SK-N-SH (cell line): ENCODE data around the gene LRRC56. TPM values are rescaled to one million over a fixed set of nuclear protein-coding genes. Genes with fewer than 3 reads are reported as not detected.

Experiments
- CTCF ChIA-PET: fragments of 300-600, 350-600 bp; formaldehyde crosslinking; extraction: SDS; loops from one replicate; lab custom pipeline; 2021; lab: Yijun Ruan, JAX
- POLR2A ChIA-PET: fragments of 350-600 bp; sonication (Branson Sonifier 250); formaldehyde crosslinking; extraction: SDS; loops from one replicate; lab custom pipeline; 2020; ENCODE audit warnings: antibody characterized with exemption, inconsistent platforms; lab: Yijun Ruan, JAX
- DNase-seq: peaks from one replicate; pipeline ENCODE4 v3.0.0; 2012
- H2AFZ ChIP-seq: fragments of 200-600 bp; sonication (generic); 2 replicates; pipeline ENCODE4 v1.8.1; 2016; ENCODE audit warnings: antibody characterized with exemption, mild to moderate bottlenecking, low read depth
- H3F3A ChIP-seq: fragments of 200-600 bp; sonication (generic); replicated peaks from 2 replicates; pipeline ENCODE3; 2016; ENCODE audit warnings: antibody characterized with exemption, mild to moderate bottlenecking; ENCODE audit not compliant: insufficient read depth
- H3K27ac ChIP-seq, 2 experiments: fragments of 200-500 bp in 1 of 2; fragments of 200-600 bp in 1 of 2; sonication (Bioruptor generic) in 1 of 2; sonication (generic), shearing (Covaris generic) in 1 of 2; 2 replicates each; pipeline versions ENCODE4 v1.5.1 to v1.6.1; 2014 to 2016; ENCODE audit warnings: low read depth in 2 of 2, inconsistent platforms in 1 of 2, low read length in 1 of 2, mild to moderate bottlenecking in 1 of 2, mixed read lengths in 1 of 2
- H3K27me3 ChIP-seq: fragments of 200-600 bp; sonication (generic), shearing (Covaris generic); 2 replicates; pipeline ENCODE4 v1.6.1; 2016; ENCODE audit warnings: mixed run types; ENCODE audit not compliant: insufficient read depth
- H3K36me3 ChIP-seq, 2 experiments: fragments of 200-500 bp in 1 of 2; fragments of 200-600 bp in 1 of 2; sonication (Bioruptor generic) in 1 of 2; sonication (generic) in 1 of 2; replicated peaks in 1 of 2; 2 replicates each; pipeline versions ENCODE3 to v1.5.1; 2014 to 2016; ENCODE audit warnings: low read length in 1 of 2, mild to moderate bottlenecking in 1 of 2; ENCODE audit not compliant: insufficient read depth in 2 of 2, control insufficient read depth in 1 of 2
- H3K4me1 ChIP-seq, 2 experiments: fragments of 200-500 bp in 1 of 2; fragments of 200-600 bp in 1 of 2; sonication (Bioruptor generic) in 1 of 2; sonication (generic), shearing (Covaris generic) in 1 of 2; 2 replicates each; pipeline versions ENCODE4 v1.5.1 to v1.6.1; 2014 to 2016; ENCODE audit warnings: low read depth in 1 of 2, low read length in 1 of 2, mixed run types in 1 of 2; ENCODE audit not compliant: insufficient read depth in 2 of 2, control insufficient read depth in 1 of 2
- H3K4me2 ChIP-seq: fragments of 200-600 bp; sonication (generic), shearing (Covaris generic); 2 replicates; pipeline ENCODE4 v1.6.1; 2017; ENCODE audit warnings: mixed run types
- H3K4me3 ChIP-seq, 2 experiments: fragments of 200-500 bp in 1 of 2; fragments of 200-600 bp in 1 of 2; sonication (Bioruptor generic) in 1 of 2; sonication (generic), shearing (Covaris generic) in 1 of 2; 2 replicates each; pipeline versions ENCODE4 v1.5.1 to v1.8.1; 2014 to 2016; ENCODE audit warnings: low read depth in 2 of 2, inconsistent platforms in 1 of 2, low read length in 1 of 2, mild to moderate bottlenecking in 1 of 2, mixed read lengths in 1 of 2, moderate library complexity in 1 of 2
- H3K79me2 ChIP-seq: fragments of 200-600 bp; sonication (generic); 2 replicates; pipeline ENCODE4 v1.8.1; 2017; ENCODE audit warnings: mild to moderate bottlenecking; ENCODE audit not compliant: insufficient read depth
- H3K9ac ChIP-seq: fragments of 200-600 bp; sonication (generic); 2 replicates; pipeline ENCODE4 v1.6.1; 2017; ENCODE audit warnings: mixed run types
- H3K9me2 ChIP-seq: fragments of 200-600 bp; sonication (generic); 2 replicates; pipeline ENCODE4 v1.6.1; 2017; ENCODE audit warnings: mixed run types
- H3K9me3 ChIP-seq: fragments of 200-600 bp; sonication (generic); 2 replicates; pipeline ENCODE4 v1.6.1; 2017; ENCODE audit warnings: mixed run types, mild to moderate bottlenecking, moderate library complexity
- H4K20me1 ChIP-seq: fragments of 200-600 bp; sonication (generic); 2 replicates; pipeline ENCODE4 v1.6.1; 2017; ENCODE audit warnings: mild to moderate bottlenecking, mixed run types; ENCODE audit not compliant: insufficient read depth
- EZH2phosphoT487 ChIP-seq: fragments of 200-600 bp; sonication (generic); IDR thresholded peaks from 2 replicates; pipeline ENCODE4 v1.6.1; 2017; ENCODE audit warnings: low read depth, mixed run types, mild to moderate bottlenecking, antibody characterized with exemption, moderate library complexity, borderline replicate concordance
- FOXJ3 ChIP-seq: sonication (generic); formaldehyde crosslinking; IDR thresholded peaks from 2 replicates; pipeline ENCODE4 v1.5.1; 2020; ENCODE audit warnings: mild to moderate bottlenecking, missing genetic modification reagents
- GATA2 ChIP-seq: sonication (generic); formaldehyde crosslinking; IDR thresholded peaks from 2 replicates; pipeline ENCODE4 v1.5.0; 2020; ENCODE audit warnings: mild to moderate bottlenecking, missing genetic modification reagents
- JUND ChIP-seq: IDR thresholded peaks from 2 replicates; pipeline ENCODE4 v1.4.0; 2012
- MEF2A ChIP-seq: IDR thresholded peaks from 2 replicates; pipeline ENCODE4 v1.4.0; 2012; ENCODE audit warnings: low read depth, borderline replicate concordance
- RCOR1 ChIP-seq: fragments of 150-350 bp; IDR thresholded peaks from 2 replicates; pipeline ENCODE4 v1.6.1; 2017; ENCODE audit warnings: antibody characterized with exemption, low read length
- RFX5 ChIP-seq: IDR thresholded peaks from 2 replicates; pipeline ENCODE4 v1.6.1; 2012; ENCODE audit warnings: mild to moderate bottlenecking, improper control_type of control experiment, low read length
- TCF12 ChIP-seq: IDR thresholded peaks from 2 replicates; pipeline ENCODE4 v1.4.0; 2012
- YY1 ChIP-seq: IDR thresholded peaks from 2 replicates; pipeline ENCODE4 v1.4.0; 2012; ENCODE audit warnings: low read depth, mild to moderate bottlenecking
- ZBTB33 ChIP-seq: IDR thresholded peaks from 2 replicates; pipeline ENCODE4 v1.4.0; 2012; ENCODE audit warnings: low read depth, borderline replicate concordance
- WGBS: methylation state at CpG from one replicate; pipeline ENCODE4 v1.1.6; 2017; ENCODE audit warnings: low lambda C conversion rate; 5-methylcytosine and 5-hydroxymethylcytosine counted together
- polyA plus RNA-seq, 3 experiments: library from polyadenylated mRNA; depleted of rRNA; stranded (reverse); fragments of >200 nt; gene quantifications; 2 replicates each; pipeline ENCODE4 v1.2.3, GENCODE V29; 2012
- TF ChIP-seq, protein P1 (sequence below): fragments of 200-600 bp; sonication (generic); IDR thresholded peaks from 2 replicates; pipeline ENCODE4 v1.6.1; 2017; ENCODE audit warnings: antibody characterized with exemption, mild to moderate bottlenecking, moderate library complexity
- TF ChIP-seq, protein P2 (sequence below): fragments of 150-350 bp; IDR thresholded peaks from 2 replicates; pipeline ENCODE4 v1.6.1; 2016; ENCODE audit warnings: mild to moderate bottlenecking, low read depth, low read length
- TF ChIP-seq, protein P3 (sequence below): IDR thresholded peaks from 2 replicates; pipeline ENCODE4; 2012
- TF ChIP-seq, protein P4 (sequence below): IDR thresholded peaks from 2 replicates; pipeline ENCODE4 v1.6.1; 2012; ENCODE audit warnings: mild to moderate bottlenecking, low read depth, low read length, moderate library complexity
- TF ChIP-seq, protein P5 (sequence below): IDR thresholded peaks from 2 replicates; pipeline ENCODE4 v1.4.0; 2012; ENCODE audit warnings: low read depth

LRRC56 gene
- polyA plus RNA-seq, 1 of the 3 experiments (the other 2 are of a cell fraction): 1.2 TPM

DNA sequence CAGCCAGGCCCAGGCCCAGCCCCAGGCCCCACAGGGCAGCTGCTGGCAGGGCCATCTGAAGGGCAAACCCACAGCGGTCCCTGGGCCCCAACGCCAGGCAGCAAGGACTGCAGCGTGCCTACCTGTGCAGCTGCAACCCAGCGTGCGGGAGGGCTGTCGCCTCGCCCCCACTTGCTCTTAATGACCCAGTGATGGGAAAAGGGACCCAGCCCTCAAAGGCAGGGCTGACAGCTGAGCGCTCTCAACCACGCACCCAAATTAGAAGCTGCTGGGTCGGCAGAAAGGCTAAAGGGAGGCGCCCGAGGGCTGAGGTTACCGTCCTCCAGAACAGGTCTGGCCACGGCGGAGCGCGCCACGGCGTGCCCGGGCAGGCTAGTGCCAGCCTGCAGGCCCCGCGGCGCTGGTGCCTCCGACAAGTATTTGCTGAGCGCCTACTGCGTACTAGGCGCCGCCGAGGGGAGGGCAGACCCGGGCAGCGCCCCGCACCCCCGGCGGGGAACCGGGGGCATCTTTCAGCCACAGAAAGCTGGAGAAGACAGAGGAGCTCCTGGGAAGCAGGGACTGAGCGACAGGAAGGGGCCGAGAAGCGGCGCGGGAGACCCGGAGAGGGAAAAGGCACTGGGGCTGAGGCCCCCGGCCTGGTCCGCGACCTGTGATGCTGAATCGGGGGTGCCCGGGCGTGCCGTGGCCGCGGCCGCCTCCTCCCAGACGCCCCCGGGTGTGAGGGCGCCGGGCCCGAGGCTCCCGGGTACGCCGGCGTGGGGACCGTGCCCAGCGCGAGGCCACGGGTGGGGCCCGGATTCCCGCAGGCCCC lies 2.7 kb upstream of the LRRC56 start:
- peaks cover 10% of the 10 kb centered on the region; the same call in 1 of the 2 replicates for H4K20me1 ChIP-seq
- H3K36me3 ChIP-seq: peaks cover 0 to 27% of the 10 kb centered on the region in 2 experiments
- DNase-seq: peak; percentile 71
- peak overlapping the region; percentile 99 for H3K4me2 ChIP-seq
- peak overlapping the region; percentile 88 to 92 for H3K4me3 ChIP-seq
- WGBS: 20% methylated on average over 1 of the region's 66 CpGs
- no peaks in the 10 kb centered on the region for H3K27me3 ChIP-seq
- no peaks in the 10 kb centered on the region for H3F3A ChIP-seq
- H3K9me2 ChIP-seq: no peaks in the 10 kb centered on the region
- peaks cover 0 to 12% of the 10 kb centered on the region in 2 experiments; a peak in 1 of 4 replicates for H3K4me1 ChIP-seq
- H2AFZ ChIP-seq: no peak overlapping the region
- H3K79me2 ChIP-seq: peaks cover 15% of the 10 kb centered on the region
- CTCF ChIA-PET: interaction anchor here (0.9 to 2.3 kb wide), 5 partner anchors 10 to 185 kb away, joined by 3 to 11 read pairs (median 5); no protein-coding TSS in a partner anchor
- POLR2A ChIA-PET: no interaction called here
- H3K9ac ChIP-seq: peak overlapping the region; percentile 71
- H3K27ac ChIP-seq: peak overlapping the region in 1 of 2 experiments; percentile 69; a peak in 1 of 4 replicates
- H3K9me3 ChIP-seq: no peaks in the 10 kb centered on the region
- TF ChIP-seq EZH2phosphoT487 (no peak), MEF2A (no peak)
- TF ChIP-seq, protein P1, sequence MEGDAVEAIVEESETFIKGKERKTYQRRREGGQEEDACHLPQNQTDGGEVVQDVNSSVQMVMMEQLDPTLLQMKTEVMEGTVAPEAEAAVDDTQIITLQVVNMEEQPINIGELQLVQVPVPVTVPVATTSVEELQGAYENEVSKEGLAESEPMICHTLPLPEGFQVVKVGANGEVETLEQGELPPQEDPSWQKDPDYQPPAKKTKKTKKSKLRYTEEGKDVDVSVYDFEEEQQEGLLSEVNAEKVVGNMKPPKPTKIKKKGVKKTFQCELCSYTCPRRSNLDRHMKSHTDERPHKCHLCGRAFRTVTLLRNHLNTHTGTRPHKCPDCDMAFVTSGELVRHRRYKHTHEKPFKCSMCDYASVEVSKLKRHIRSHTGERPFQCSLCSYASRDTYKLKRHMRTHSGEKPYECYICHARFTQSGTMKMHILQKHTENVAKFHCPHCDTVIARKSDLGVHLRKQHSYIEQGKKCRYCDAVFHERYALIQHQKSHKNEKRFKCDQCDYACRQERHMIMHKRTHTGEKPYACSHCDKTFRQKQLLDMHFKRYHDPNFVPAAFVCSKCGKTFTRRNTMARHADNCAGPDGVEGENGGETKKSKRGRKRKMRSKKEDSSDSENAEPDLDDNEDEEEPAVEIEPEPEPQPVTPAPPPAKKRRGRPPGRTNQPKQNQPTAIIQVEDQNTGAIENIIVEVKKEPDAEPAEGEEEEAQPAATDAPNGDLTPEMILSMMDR: peak; percentile 10; the same call in 1 of the 2 replicates
- TF ChIP-seq, protein P2, sequence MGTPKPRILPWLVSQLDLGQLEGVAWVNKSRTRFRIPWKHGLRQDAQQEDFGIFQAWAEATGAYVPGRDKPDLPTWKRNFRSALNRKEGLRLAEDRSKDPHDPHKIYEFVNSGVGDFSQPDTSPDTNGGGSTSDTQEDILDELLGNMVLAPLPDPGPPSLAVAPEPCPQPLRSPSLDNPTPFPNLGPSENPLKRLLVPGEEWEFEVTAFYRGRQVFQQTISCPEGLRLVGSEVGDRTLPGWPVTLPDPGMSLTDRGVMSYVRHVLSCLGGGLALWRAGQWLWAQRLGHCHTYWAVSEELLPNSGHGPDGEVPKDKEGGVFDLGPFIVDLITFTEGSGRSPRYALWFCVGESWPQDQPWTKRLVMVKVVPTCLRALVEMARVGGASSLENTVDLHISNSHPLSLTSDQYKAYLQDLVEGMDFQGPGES: no peak

DNA sequence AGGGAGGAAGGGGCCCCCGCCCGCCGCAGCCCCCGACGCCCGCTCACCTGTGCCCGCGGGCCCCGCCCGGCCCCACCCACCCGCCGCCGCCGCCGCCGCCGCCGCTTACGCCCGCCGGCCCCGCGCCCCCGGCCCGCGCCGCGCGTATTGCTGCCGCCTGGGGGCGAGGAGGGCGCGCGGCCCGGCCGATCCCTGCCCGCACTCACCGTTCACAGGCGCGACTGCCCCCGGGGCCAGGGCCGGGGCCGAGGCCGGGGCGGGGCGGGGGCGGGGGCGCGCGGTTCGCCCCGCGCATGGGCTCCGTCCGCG lies 2.2 kb upstream of the LRRC56 start:
- Histone ChIP-seq H3K36me3 (peaks cover 0 to 27% of the 10 kb centered on the region in 2 experiments), H3K4me1 (peaks cover 0 to 12% of the 10 kb centered on the region in 2 experiments; a peak in 1 of 4 replicates), H3K79me2 (peaks cover 15% of the 10 kb centered on the region), H3K4me2 (no peak overlapping the region)
- POLR2A ChIA-PET: no interaction called here
- TF ChIP-seq, protein P3, sequence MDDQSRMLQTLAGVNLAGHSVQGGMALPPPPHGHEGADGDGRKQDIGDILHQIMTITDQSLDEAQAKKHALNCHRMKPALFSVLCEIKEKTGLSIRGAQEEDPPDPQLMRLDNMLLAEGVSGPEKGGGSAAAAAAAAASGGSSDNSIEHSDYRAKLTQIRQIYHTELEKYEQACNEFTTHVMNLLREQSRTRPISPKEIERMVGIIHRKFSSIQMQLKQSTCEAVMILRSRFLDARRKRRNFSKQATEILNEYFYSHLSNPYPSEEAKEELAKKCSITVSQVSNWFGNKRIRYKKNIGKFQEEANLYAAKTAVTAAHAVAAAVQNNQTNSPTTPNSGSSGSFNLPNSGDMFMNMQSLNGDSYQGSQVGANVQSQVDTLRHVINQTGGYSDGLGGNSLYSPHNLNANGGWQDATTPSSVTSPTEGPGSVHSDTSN: no peak
- TF ChIP-seq RFX5: no peak
- no peak for TF ChIP-seq TCF12
- no peak for TF ChIP-seq GATA2 (CRISPR knock-in tag)
- TF ChIP-seq JUND: no peak
- TF ChIP-seq, protein P4, sequence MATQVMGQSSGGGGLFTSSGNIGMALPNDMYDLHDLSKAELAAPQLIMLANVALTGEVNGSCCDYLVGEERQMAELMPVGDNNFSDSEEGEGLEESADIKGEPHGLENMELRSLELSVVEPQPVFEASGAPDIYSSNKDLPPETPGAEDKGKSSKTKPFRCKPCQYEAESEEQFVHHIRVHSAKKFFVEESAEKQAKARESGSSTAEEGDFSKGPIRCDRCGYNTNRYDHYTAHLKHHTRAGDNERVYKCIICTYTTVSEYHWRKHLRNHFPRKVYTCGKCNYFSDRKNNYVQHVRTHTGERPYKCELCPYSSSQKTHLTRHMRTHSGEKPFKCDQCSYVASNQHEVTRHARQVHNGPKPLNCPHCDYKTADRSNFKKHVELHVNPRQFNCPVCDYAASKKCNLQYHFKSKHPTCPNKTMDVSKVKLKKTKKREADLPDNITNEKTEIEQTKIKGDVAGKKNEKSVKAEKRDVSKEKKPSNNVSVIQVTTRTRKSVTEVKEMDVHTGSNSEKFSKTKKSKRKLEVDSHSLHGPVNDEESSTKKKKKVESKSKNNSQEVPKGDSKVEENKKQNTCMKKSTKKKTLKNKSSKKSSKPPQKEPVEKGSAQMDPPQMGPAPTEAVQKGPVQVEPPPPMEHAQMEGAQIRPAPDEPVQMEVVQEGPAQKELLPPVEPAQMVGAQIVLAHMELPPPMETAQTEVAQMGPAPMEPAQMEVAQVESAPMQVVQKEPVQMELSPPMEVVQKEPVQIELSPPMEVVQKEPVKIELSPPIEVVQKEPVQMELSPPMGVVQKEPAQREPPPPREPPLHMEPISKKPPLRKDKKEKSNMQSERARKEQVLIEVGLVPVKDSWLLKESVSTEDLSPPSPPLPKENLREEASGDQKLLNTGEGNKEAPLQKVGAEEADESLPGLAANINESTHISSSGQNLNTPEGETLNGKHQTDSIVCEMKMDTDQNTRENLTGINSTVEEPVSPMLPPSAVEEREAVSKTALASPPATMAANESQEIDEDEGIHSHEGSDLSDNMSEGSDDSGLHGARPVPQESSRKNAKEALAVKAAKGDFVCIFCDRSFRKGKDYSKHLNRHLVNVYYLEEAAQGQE: no peak
- TF ChIP-seq RCOR1: no peak
- TF ChIP-seq, protein P5, sequence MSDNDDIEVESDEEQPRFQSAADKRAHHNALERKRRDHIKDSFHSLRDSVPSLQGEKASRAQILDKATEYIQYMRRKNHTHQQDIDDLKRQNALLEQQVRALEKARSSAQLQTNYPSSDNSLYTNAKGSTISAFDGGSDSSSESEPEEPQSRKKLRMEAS: no peak
- TF ChIP-seq EZH2phosphoT487: no peak
- no peak for TF ChIP-seq FOXJ3 (CRISPR knock-in tag)
- TF ChIP-seq YY1: no peak
- no peak for TF ChIP-seq ZBTB33
- TF ChIP-seq, all 33 proteins: peak for 0
- no peaks in the 10 kb centered on the region for H3K9me2 ChIP-seq
- peak overlapping the region in 1 of 2 experiments; percentile 69; a peak in 1 of 4 replicates for H3K27ac ChIP-seq
- H3K9me3 ChIP-seq: no peaks in the 10 kb centered on the region
- H2AFZ ChIP-seq: no peak overlapping the region
- peaks cover 10% of the 10 kb centered on the region; the same call in 1 of the 2 replicates for H4K20me1 ChIP-seq
- CTCF ChIA-PET: interaction anchor here (1.2 to 1.8 kb wide), 5 partner anchors 10 to 184 kb away, joined by 3 to 11 read pairs (median 4); no protein-coding TSS in a partner anchor
- peak overlapping the region; percentile 71; the same call in 1 of the 2 replicates for H3K9ac ChIP-seq
- H3K4me3 ChIP-seq: peak overlapping the region; percentile 88 to 92; a peak in 3 of 4 replicates
- H3K27me3 ChIP-seq: no peaks in the 10 kb centered on the region
- H3F3A ChIP-seq: no peaks in the 10 kb centered on the region
- DNase-seq: no peak
- WGBS: no CpG with 5 or more reads among the region's 56 CpGs
